HEK293T (cell line): ENCODE results near the gene KIF1C.

Source experiments
- PKNOX1 ChIP-seq: fragments of 450-650 bp; IDR thresholded peaks from 2 replicates; pipeline ENCODE4 v1.6.1; 2016
- SP1 ChIP-seq: fragments of 450-650 bp; IDR thresholded peaks from 2 replicates; pipeline ENCODE4 v1.6.1; 2017

- TF ChIP-seq SP1 = no peak
- no peak for TF ChIP-seq PKNOX1
Observed at GRCh38 chr17:4998732-4999429, 1.1 kb downstream of the KIF1C start.
